Measurements from ENCODE around the gene PYDC2.
"Not testable (repeated sequence)": the region's sequence is repeated elsewhere in the genome, so short reads cannot be mapped to it uniquely, and the experiment has no call there.

Gene PYDC2

GRCh38 chr3:191470080-191470479 lies 9.1 kb downstream of the PYDC2 start:
- Histone ChIP-seq H3K36me3 (no peaks in the 10 kb centered on the region), H3K4me3 (no peak overlapping the region), H3K27me3 (no peaks in the 10 kb centered on the region), H3K4me1 (no peaks in the 10 kb centered on the region), H3K9me3 (no peaks in the 10 kb centered on the region), H3K27ac (no peak overlapping the region)
- intact Hi-C loops (cut with DNase I; ENCODE audit: low total_unique reads): no loop called here
- TF ChIP-seq CTCF (IDR thresholded peaks at IDR 0.05): no peak
- no peak for DNase-seq

- H3K27ac ChIP-seq: no peak overlapping the region
- no peaks in the 10 kb centered on the region for H3K9me3 ChIP-seq
- intact Hi-C loops (cut with DNase I; ENCODE audit: low total_unique reads): no loop called here
- no peak for DNase-seq
- no peak overlapping the region for H3K4me3 ChIP-seq
- no peaks in the 10 kb centered on the region for H3K36me3 ChIP-seq
- no peaks in the 10 kb centered on the region for H3K27me3 ChIP-seq
- no peak for TF ChIP-seq CTCF (IDR thresholded peaks at IDR 0.05)
- no peaks in the 10 kb centered on the region for H3K4me1 ChIP-seq
These were observed 9.6 kb downstream of the PYDC2 start for GRCh38 chr3:191470545-191470944.

- TF ChIP-seq CTCF (IDR thresholded peaks at IDR 0.05): no peak
- H3K36me3 ChIP-seq: no peaks in the 10 kb centered on the region
- H3K27me3 ChIP-seq: no peaks in the 10 kb centered on the region
- no peaks in the 10 kb centered on the region for H3K4me1 ChIP-seq
- H3K9me3 ChIP-seq: no peaks in the 10 kb centered on the region
- H3K27ac ChIP-seq: no peak overlapping the region
- no peak overlapping the region for H3K4me3 ChIP-seq
- intact Hi-C loops (cut with DNase I; ENCODE audit: low total_unique reads): no loop called here
- DNase-seq: no peak
These were observed 12.8 kb downstream of the PYDC2 start for GRCh38 chr3:191473661-191474198.

GRCh38 chr3:191476066-191476772 lies 15.3 kb downstream of the PYDC2 start:
- H3K4me1 ChIP-seq: no peaks in the 10 kb centered on the region
- no peaks in the 10 kb centered on the region for H3K27me3 ChIP-seq
- H3K27ac ChIP-seq: no peak overlapping the region
- no peak for TF ChIP-seq CTCF (IDR thresholded peaks at IDR 0.05)
- no peaks in the 10 kb centered on the region for H3K9me3 ChIP-seq
- H3K36me3 ChIP-seq: no peaks in the 10 kb centered on the region
- no peak overlapping the region for H3K4me3 ChIP-seq
- DNase-seq: no peak
- intact Hi-C loops (cut with DNase I; ENCODE audit: low total_unique reads): no loop called here

GRCh38 chr3:191483994-191484393 lies 23.0 kb downstream of the PYDC2 start:
- intact Hi-C loops (cut with DNase I; ENCODE audit: low total_unique reads); H3K27ac ChIP-seq: not testable (repeated sequence)

GRCh38 chr3:191484461-191484860 lies 23.5 kb downstream of the PYDC2 start:
- H3K27me3 ChIP-seq: no peaks in the 10 kb centered on the region
- H3K4me3 ChIP-seq: no peak overlapping the region
- no peaks in the 10 kb centered on the region for H3K4me1 ChIP-seq
- H3K36me3 ChIP-seq: no peaks in the 10 kb centered on the region
- intact Hi-C loops (cut with DNase I; ENCODE audit: low total_unique reads): no loop called here
- no peak for DNase-seq
- no peak overlapping the region for H3K27ac ChIP-seq
- no peaks in the 10 kb centered on the region for H3K9me3 ChIP-seq
- no peak for TF ChIP-seq CTCF (IDR thresholded peaks at IDR 0.05)

More at GRCh38 chr3:191483994-191484393, 23.0 kb downstream of the PYDC2 start:
- H3K36me3 ChIP-seq, H3K9me3 ChIP-seq, H3K4me3 ChIP-seq, DNase-seq, H3K4me1 ChIP-seq, H3K27me3 ChIP-seq: not testable (repeated sequence)
